OCI-LY1 (cell line): Measurements from ENCODE around the gene BIRC5.

Source experiments
- CTCF ChIP-seq: fragments of 200-600 bp; sonication (generic), shearing (Covaris generic); IDR thresholded peaks from 2 replicates; pipeline ENCODE4 v1.5.1; 2017; ENCODE audit warnings: mild to moderate bottlenecking, antibody characterized with exemption, low read length, moderate library complexity, mixed read lengths
- EZH2 ChIP-seq: fragments of 200-600 bp; sonication (generic), shearing (Covaris generic); IDR thresholded peaks from 2 replicates; pipeline ENCODE4 v1.8.0; 2017; ENCODE audit warnings: borderline replicate concordance, mixed run types, mild to moderate bottlenecking, antibody characterized with exemption, low read length, moderate library complexity, mixed read lengths

GRCh38 chr17:78224231-78225087 is 10.4 kb downstream of the BIRC5 start:
- TF ChIP-seq EZH2, result no peak
- no peak for TF ChIP-seq CTCF
